DND-41 (cell line): ENCODE measurements around the gene PSMB10.

Experiments
- ATAC-seq: fragments of 200-7000 bp; cut with Tn5 transposase; 3 replicates; pipeline ENCODE4 v1.9.1; 2021; ENCODE audit warnings: low read depth; ENCODE audit not compliant: insufficient read depth
- DNase-seq: peaks from one replicate; pipeline ENCODE4 v3.0.0-alpha.2; 2020
- H2AFZ ChIP-seq: 2 replicates; pipeline ENCODE4 v1.6.0; 2012; ENCODE audit warnings: low read depth, low read length
- H3K27ac ChIP-seq: 2 replicates; pipeline ENCODE4 v1.5.1; 2012; ENCODE audit warnings: low read length, inconsistent platforms
- H3K27me3 ChIP-seq: fragments of 200-600 bp; sonication (generic); 2 replicates; pipeline ENCODE4 v1.6.0; 2012; ENCODE audit warnings: low read length, mild to moderate bottlenecking, inconsistent platforms; ENCODE audit not compliant: insufficient read depth, poor library complexity
- H3K36me3 ChIP-seq: 2 replicates; pipeline ENCODE4 v1.5.1; 2012; ENCODE audit warnings: low read length, inconsistent platforms; ENCODE audit not compliant: insufficient read depth
- H3K4me1 ChIP-seq: 2 replicates; pipeline ENCODE4 v1.5.1; 2012; ENCODE audit warnings: mild to moderate bottlenecking, low read length; ENCODE audit not compliant: insufficient read depth
- H3K4me2 ChIP-seq: 2 replicates; pipeline ENCODE4 v1.6.0; 2012; ENCODE audit warnings: mild to moderate bottlenecking, moderate library complexity, low read length, inconsistent platforms; ENCODE audit not compliant: insufficient read depth
- H3K4me3 ChIP-seq, 2 experiments: fragments of 200-600 bp in 1 of 2; shearing (Covaris generic) in 1 of 2; 2 replicates each; pipeline ENCODE4 v1.5.1; 2012 to 2016; ENCODE audit warnings: inconsistent platforms in 2 of 2, low read length in 2 of 2, mild to moderate bottlenecking in 2 of 2, low read depth in 1 of 2, moderate library complexity in 1 of 2
- H3K79me2 ChIP-seq: 2 replicates; pipeline ENCODE4 v1.6.0; 2012; ENCODE audit warnings: low read length, inconsistent platforms; ENCODE audit not compliant: insufficient read depth
- H3K9ac ChIP-seq: 2 replicates; pipeline ENCODE4 v1.6.0; 2012; ENCODE audit warnings: low read depth, mild to moderate bottlenecking, inconsistent platforms, low read length, moderate library complexity
- H3K9me3 ChIP-seq: 2 replicates; pipeline ENCODE4 v1.5.1; 2012; ENCODE audit warnings: low read length, moderate library complexity, mild to moderate bottlenecking, inconsistent platforms; ENCODE audit not compliant: insufficient read depth, severe bottlenecking
- H4K20me1 ChIP-seq: 2 replicates; pipeline ENCODE4 v1.6.0; 2012; ENCODE audit warnings: low read length; ENCODE audit not compliant: insufficient read depth
- EZH2 ChIP-seq: IDR thresholded peaks from 3 replicates; pipeline ENCODE4 v1.6.1; 2012; ENCODE audit warnings: borderline replicate concordance, low read depth, mild to moderate bottlenecking, moderate library complexity, low read length, inconsistent platforms; ENCODE audit not compliant: severe bottlenecking
- TF ChIP-seq, protein P1 (sequence below): IDR thresholded peaks from 2 replicates; pipeline ENCODE4 v1.5.1; 2012; ENCODE audit warnings: borderline replicate concordance, low read length, moderate library complexity, mild to moderate bottlenecking; ENCODE audit not compliant: poor library complexity, severe bottlenecking; ENCODE audit errors: extremely low read depth

Gene PSMB10

DNA sequence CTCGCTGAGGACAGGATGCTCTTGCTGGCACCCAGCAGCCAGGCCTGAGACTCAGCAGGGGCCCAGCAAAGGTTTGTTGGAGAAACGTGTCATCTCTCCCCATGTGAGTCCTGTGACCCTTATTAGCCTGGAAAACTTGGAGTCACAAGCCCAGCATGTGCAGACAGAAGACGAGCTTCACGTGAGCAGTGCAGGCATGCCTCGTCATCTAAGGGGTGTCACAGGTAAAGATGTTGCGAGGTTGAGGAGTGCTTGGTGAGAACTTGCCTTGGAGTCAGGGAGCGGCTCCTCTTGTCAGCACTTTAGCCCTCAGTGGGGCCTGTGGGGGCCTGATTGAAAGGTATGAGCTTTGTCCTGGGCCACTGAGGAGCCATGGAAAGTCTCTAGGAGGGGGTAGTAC, 2.8 kb downstream of the PSMB10 start:
- no peak overlapping the region for H2AFZ ChIP-seq
- no peak for TF ChIP-seq EZH2
- TF ChIP-seq, protein P1, sequence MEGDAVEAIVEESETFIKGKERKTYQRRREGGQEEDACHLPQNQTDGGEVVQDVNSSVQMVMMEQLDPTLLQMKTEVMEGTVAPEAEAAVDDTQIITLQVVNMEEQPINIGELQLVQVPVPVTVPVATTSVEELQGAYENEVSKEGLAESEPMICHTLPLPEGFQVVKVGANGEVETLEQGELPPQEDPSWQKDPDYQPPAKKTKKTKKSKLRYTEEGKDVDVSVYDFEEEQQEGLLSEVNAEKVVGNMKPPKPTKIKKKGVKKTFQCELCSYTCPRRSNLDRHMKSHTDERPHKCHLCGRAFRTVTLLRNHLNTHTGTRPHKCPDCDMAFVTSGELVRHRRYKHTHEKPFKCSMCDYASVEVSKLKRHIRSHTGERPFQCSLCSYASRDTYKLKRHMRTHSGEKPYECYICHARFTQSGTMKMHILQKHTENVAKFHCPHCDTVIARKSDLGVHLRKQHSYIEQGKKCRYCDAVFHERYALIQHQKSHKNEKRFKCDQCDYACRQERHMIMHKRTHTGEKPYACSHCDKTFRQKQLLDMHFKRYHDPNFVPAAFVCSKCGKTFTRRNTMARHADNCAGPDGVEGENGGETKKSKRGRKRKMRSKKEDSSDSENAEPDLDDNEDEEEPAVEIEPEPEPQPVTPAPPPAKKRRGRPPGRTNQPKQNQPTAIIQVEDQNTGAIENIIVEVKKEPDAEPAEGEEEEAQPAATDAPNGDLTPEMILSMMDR = no peak
- no peak overlapping the region for H3K9ac ChIP-seq
- peaks cover 32% of the 10 kb centered on the region for H3K79me2 ChIP-seq
- ATAC-seq = no peak
- H3K4me2 ChIP-seq = no peak overlapping the region
- H3K9me3 ChIP-seq = no peaks in the 10 kb centered on the region
- no peak for DNase-seq
- H3K4me1 ChIP-seq = peaks cover 26% of the 10 kb centered on the region
- peaks cover 58% of the 10 kb centered on the region for H3K36me3 ChIP-seq
- no peak overlapping the region for H3K4me3 ChIP-seq
- no peak overlapping the region for H3K27ac ChIP-seq
- H4K20me1 ChIP-seq = peaks cover 19% of the 10 kb centered on the region
- no peaks in the 10 kb centered on the region for H3K27me3 ChIP-seq

GRCh38 chr16:67932462-67932840, 4.2 kb downstream of the PSMB10 start:
- ATAC-seq (no peak), DNase-seq (no peak)
- H3K4me3 ChIP-seq = no peak overlapping the region
- H3K27me3 ChIP-seq = no peaks in the 10 kb centered on the region
- H3K79me2 ChIP-seq = peaks cover 31% of the 10 kb centered on the region
- no peak overlapping the region for H3K27ac ChIP-seq
- peaks cover 70% of the 10 kb centered on the region for H3K36me3 ChIP-seq
- no peak for TF ChIP-seq EZH2
- TF ChIP-seq, protein P1 = no peak
- no peak overlapping the region for H2AFZ ChIP-seq
- H3K9ac ChIP-seq = no peak overlapping the region
- no peak overlapping the region for H3K4me2 ChIP-seq
- H3K4me1 ChIP-seq = peaks cover 21% of the 10 kb centered on the region
- peaks cover 22% of the 10 kb centered on the region for H4K20me1 ChIP-seq
- H3K9me3 ChIP-seq = no peaks in the 10 kb centered on the region

DNA sequence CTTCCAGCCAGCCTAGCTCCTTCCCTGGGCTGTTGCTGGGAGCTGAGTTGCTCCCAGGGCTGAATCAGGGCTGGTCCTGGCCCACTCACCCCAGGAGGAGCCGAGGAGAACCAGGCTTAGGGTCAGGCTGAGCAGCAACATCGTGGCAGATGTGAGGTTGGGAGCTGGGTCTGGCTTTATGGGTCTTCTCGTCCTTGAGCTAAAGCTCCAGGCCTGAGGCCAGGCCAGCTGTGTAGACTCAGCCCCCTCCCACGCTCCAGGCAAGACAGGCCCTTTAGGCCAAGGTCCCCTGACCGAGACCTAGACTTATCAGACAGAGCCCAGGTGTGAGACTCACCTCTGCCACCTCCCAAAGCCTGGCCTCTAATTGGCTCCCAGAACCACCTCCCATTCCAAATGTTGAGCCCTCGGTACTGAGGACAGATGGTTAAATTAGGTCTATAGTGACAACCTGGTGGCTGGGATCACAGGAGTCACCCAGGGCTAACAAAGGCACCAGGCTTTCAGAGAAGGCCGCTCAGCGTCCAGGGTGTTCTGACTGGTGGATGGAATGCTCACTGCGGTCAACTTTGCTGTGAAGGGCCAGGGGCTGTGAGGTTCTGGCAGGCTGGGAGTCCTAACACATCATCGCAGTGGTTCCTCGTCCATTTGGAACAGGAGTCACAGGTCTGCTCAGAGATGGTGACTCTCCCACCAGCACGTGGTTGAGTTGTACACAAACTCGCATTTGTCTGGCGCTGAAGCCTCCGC, 4.8 kb downstream of the PSMB10 start, which contains the start of gene CTRL:
CTRL (minus strand) TSS at position 151 of the 750 bp plus-strand sequence; CDS start at position 141, 10 bp downstream.
- TF ChIP-seq, protein P1 = no peak
- TF ChIP-seq EZH2 = no peak
- Histone ChIP-seq H3K79me2 (peaks cover 26% of the 10 kb centered on the region), H3K4me1 (peaks cover 15% of the 10 kb centered on the region), H3K4me3 (no peak within 1 kb of the TSS), H3K9me3 (no peaks in the 10 kb centered on the region), H3K36me3 (peaks cover 76% of the 10 kb centered on the region), H3K9ac (no peak within 1 kb of the TSS), H3K27ac (no peak within 1 kb of the TSS), H2AFZ (no peak within 1 kb of the TSS), H3K27me3 (no peaks in the 10 kb centered on the region), H3K4me2 (no peak within 1 kb of the TSS), H4K20me1 (peaks cover 24% of the 10 kb centered on the region)
- no peak for ATAC-seq
- DNase-seq = no peak
